Measurements from ENCODE around the gene ANXA6.
A peak's percentile ranks its signal among the peaks of the same experiment; 100 is the strongest.

Gene ANXA6

DNA sequence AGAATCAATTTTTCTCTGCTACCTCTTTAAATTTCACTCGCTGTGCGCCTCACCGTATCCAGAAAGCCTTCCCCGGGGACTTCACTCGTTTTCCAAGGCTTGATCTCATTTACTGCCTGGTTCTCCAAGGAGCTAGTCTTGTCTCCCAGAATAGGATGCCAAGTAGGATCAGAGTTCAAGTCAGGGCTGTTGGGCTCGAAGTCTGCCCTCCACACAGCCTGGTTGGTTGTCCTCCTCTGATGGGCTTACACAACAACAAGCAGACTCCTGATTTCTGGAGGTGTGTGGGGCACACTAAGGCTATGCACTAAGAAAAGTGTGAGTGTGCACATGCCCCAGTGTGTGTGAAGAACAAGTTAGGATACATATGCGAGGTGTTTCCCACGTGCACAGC is 62.7 kb downstream of the ANXA6 start:
- no peak for DNase-seq (ENCODE audit: low read depth, low spot score)
- in situ Hi-C loops (cut with HindIII; ENCODE audit: low sequenced_read_pairs) = no loop called here
- no peak overlapping the region for H3K4me3 ChIP-seq (ENCODE audit: low read depth, low read length)
- TF ChIP-seq, protein P1, sequence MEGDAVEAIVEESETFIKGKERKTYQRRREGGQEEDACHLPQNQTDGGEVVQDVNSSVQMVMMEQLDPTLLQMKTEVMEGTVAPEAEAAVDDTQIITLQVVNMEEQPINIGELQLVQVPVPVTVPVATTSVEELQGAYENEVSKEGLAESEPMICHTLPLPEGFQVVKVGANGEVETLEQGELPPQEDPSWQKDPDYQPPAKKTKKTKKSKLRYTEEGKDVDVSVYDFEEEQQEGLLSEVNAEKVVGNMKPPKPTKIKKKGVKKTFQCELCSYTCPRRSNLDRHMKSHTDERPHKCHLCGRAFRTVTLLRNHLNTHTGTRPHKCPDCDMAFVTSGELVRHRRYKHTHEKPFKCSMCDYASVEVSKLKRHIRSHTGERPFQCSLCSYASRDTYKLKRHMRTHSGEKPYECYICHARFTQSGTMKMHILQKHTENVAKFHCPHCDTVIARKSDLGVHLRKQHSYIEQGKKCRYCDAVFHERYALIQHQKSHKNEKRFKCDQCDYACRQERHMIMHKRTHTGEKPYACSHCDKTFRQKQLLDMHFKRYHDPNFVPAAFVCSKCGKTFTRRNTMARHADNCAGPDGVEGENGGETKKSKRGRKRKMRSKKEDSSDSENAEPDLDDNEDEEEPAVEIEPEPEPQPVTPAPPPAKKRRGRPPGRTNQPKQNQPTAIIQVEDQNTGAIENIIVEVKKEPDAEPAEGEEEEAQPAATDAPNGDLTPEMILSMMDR (IDR thresholded peaks at IDR 0.05; ENCODE audit: low read depth, low read length) = no peak

DNA sequence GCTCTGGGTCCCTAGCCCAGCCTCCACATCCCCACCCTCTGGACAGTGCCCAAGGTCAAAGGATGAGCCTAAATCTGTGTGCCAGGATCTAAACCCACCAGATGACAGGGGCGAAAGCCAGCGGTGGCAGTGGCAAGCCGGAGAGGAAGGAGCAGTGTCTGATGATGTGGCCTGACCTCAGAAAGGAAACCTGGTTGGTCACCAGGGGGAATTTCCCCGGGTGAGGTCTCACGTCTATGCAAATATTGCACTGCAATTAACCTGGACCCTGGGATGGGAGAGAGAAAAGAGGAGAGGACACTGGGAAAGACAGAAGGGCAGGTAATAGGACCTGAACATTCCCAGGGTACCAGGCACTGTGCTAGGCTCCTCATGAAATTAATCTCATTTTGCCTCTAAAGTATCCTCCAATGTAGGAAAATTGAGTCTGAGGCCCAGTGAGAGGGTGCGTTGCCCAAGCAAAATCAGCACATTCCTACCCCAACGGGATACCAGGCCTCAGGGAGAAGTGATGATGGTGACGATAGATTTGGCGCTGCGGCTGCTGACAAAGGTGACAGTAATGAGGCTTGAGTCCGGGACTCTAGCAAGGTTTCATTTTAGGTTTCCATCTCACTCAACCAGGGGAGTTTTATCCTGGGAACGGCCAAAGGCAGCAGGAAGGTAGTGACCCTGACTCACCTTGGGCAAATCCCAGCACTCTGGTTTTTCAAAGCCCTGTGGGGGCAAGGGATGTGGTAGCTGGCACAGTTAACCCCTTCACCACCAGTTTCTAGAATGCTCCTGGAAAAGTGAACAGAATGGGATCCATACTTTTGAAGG is 63.3 kb downstream of the ANXA6 start:
- TF ChIP-seq, protein P1 (IDR thresholded peaks at IDR 0.05; ENCODE audit: low read depth, low read length) = no peak
- H3K4me3 ChIP-seq (ENCODE audit: low read depth, low read length) = no peak overlapping the region
- in situ Hi-C loops (cut with HindIII; ENCODE audit: low sequenced_read_pairs) = no loop called here
- DNase-seq (ENCODE audit: low read depth, low spot score) = no peak

DNA sequence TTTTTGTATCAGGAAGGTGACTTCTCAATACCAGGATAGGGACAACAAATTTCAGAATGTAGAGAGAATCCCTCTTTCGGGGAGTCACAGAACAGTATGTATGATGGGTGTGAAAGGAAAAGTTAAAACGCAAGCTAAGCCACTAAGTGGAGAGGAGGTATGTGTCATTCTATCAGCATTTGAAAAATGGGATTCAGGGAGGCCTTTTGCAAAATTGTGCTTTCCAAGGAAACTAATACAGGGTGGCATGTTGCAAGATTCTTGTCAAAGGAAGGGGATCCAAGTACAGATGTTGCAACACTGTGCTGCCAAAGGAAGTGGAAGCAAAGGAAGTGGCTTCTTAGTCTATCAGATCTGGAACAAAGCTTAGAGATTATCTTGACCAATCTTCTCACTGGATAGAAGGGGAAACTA is 64.1 kb downstream of the ANXA6 start:
- no peak overlapping the region for H3K4me3 ChIP-seq (ENCODE audit: low read depth, low read length)
- in situ Hi-C loops (cut with HindIII; ENCODE audit: low sequenced_read_pairs) = no loop called here
- TF ChIP-seq, protein P1 (IDR thresholded peaks at IDR 0.05; ENCODE audit: low read depth, low read length) = no peak
- peak; percentile 79 for DNase-seq (ENCODE audit: low read depth, low spot score)

DNA sequence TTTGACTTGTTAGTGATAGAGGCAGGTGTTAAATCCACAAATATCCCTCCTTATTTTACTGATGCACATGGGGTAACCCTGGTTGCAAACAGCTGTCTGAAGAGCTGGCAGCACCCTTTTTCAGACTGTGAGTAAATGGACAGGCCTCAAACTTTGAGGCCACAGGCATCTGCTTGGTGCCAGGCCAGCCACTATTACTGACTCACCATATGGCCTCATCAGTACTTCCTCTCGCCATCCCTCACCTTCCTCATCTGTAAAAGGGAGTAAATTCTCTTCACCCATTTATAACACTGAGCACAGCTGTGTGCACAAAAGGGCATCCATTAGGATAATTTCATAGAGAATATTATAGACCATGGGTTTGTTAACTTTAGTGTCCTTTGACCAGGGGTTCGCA is 64.8 kb downstream of the ANXA6 start:
- peak; percentile 84 for DNase-seq (ENCODE audit: low read depth, low spot score)
- TF ChIP-seq, protein P1 (IDR thresholded peaks at IDR 0.05; ENCODE audit: low read depth, low read length) = no peak
- H3K4me3 ChIP-seq (ENCODE audit: low read depth, low read length) = no peak overlapping the region
- in situ Hi-C loops (cut with HindIII; ENCODE audit: low sequenced_read_pairs) = no loop called here

DNA sequence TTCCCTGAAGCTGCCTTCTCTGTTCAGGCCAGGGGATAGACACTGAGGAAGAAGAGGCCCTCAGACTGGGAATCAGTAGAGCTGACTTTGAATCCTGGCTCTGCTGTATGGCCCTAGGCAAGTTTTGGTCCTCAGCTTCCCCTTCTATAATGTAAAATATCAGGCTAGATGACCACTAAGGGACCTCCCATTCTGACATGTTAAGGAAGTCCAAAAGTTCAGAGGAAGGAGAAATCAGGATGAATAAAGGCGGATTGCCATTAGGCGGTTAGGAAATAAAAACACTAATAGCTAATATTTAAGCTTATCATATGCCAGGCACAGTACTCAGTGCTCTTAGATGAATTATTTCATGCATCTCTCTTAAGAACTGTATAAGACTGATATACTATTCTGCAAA is 67.9 kb downstream of the ANXA6 start:
- H3K4me3 ChIP-seq (ENCODE audit: low read depth, low read length) = no peak overlapping the region
- DNase-seq (ENCODE audit: low read depth, low spot score) = no peak
- in situ Hi-C loops (cut with HindIII; ENCODE audit: low sequenced_read_pairs) = no loop called here
- TF ChIP-seq, protein P1 (IDR thresholded peaks at IDR 0.05; ENCODE audit: low read depth, low read length) = no peak

DNA sequence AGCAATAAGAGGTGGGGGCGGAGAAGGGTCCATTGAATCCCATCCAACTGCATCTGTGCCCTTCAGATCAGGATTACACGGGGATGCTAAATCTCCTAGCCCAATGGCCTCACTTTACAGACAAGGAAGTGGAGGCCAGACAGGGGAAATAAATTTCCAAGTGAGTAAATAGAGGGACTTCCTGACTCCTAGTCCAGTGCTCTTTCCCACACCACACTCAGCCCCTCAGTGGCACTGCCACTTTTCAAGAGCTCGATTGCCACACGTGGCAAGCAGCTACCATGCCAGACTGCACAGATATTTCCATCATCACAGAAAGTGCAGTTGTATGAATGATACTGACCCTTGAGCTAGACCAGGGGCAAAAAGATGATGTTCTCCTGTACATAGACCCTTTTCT is 68.6 kb downstream of the ANXA6 start:
- no peak for DNase-seq (ENCODE audit: low read depth, low spot score)
- in situ Hi-C loops (cut with HindIII; ENCODE audit: low sequenced_read_pairs) = no loop called here
- TF ChIP-seq, protein P1 (IDR thresholded peaks at IDR 0.05; ENCODE audit: low read depth, low read length) = no peak
- no peak overlapping the region for H3K4me3 ChIP-seq (ENCODE audit: low read depth, low read length)
